ENCODE results near the gene ANK3. TPM values are rescaled to one million over a fixed set of nuclear protein-coding genes. Genes with fewer than 3 reads are reported as not detected.
A peak's percentile ranks its signal among the peaks of the same experiment; 100 is the strongest.

The ANK3 gene
- polyA plus RNA-seq, 4 donors = 9.9 to 81.4 (median 35.5) TPM

- Histone ChIP-seq H3K4me3 (ENCODE audit: low read depth in 1 of 3, low read length in 3 of 3) (no peak overlapping the region), H3K4me1 (ENCODE audit: control insufficient read depth in 3 of 3, insufficient read depth in 2 of 3, low read depth in 1 of 3, low read length in 2 of 3) (no peaks in the 10 kb centered on the region), H3K9me3 (ENCODE audit: control insufficient read depth in 2 of 2, insufficient read depth in 1 of 2, low read depth in 1 of 2, low read length in 1 of 2) (no peaks in the 10 kb centered on the region), H3K27me3 (ENCODE audit: control insufficient read depth in 3 of 3, insufficient read depth in 3 of 3, low read length in 3 of 3) (no peaks in the 10 kb centered on the region), H3K27ac (ENCODE audit: low read depth in 1 of 3, low read length in 2 of 3) (no peak overlapping the region), H3K36me3 (ENCODE audit: control insufficient read depth in 3 of 3, insufficient read depth in 2 of 3, low read depth in 1 of 3, low read length in 3 of 3) (no peaks in the 10 kb centered on the region)
- DNase-seq (peak in 1 of 2 donors; percentile 17), FAIRE-seq (no peak)
- 25 to 59% (median 39%) methylated on average over 1 of the region's 1 CpG for WGBS, 3 donors
These were observed 11.7 kb downstream of the ANK3 start for GRCh38 chr10:60377955-60378354.

GRCh38 chr10:60377042-60377352 lies 12.7 kb downstream of the ANK3 start:
- H3K9me3 ChIP-seq (ENCODE audit: control insufficient read depth in 2 of 2, insufficient read depth in 1 of 2, low read depth in 1 of 2, low read length in 1 of 2) = no peaks in the 10 kb centered on the region
- FAIRE-seq = no peak
- 42 to 59% (median 50%) methylated on average over 1 of the region's 1 CpG for WGBS, 3 donors

GRCh38 chr10:60376221-60377041 lies 13.2 kb downstream of the ANK3 start:
- 85 to 91% (median 86%) methylated on average over 6 of the region's 6 CpGs for WGBS, 3 donors
- Histone ChIP-seq H3K27ac (ENCODE audit: low read depth in 1 of 3, low read length in 2 of 3) (no peak overlapping the region), H3K36me3 (ENCODE audit: control insufficient read depth in 3 of 3, insufficient read depth in 2 of 3, low read depth in 1 of 3, low read length in 3 of 3) (no peaks in the 10 kb centered on the region), H3K9me3 (ENCODE audit: control insufficient read depth in 2 of 2, insufficient read depth in 1 of 2, low read depth in 1 of 2, low read length in 1 of 2) (no peaks in the 10 kb centered on the region), H3K27me3 (ENCODE audit: control insufficient read depth in 3 of 3, insufficient read depth in 3 of 3, low read length in 3 of 3) (no peaks in the 10 kb centered on the region), H3K4me3 (ENCODE audit: low read depth in 1 of 3, low read length in 3 of 3) (no peak overlapping the region), H3K4me1 (ENCODE audit: control insufficient read depth in 3 of 3, insufficient read depth in 2 of 3, low read depth in 1 of 3, low read length in 2 of 3) (no peaks in the 10 kb centered on the region)
- no peak for DNase-seq
- FAIRE-seq = no peak

More at GRCh38 chr10:60377042-60377352, 12.7 kb downstream of the ANK3 start:
- no peak for DNase-seq
- Histone ChIP-seq H3K27ac (ENCODE audit: low read depth in 1 of 3, low read length in 2 of 3) (no peak overlapping the region), H3K4me1 (ENCODE audit: control insufficient read depth in 3 of 3, insufficient read depth in 2 of 3, low read depth in 1 of 3, low read length in 2 of 3) (no peaks in the 10 kb centered on the region), H3K36me3 (ENCODE audit: control insufficient read depth in 3 of 3, insufficient read depth in 2 of 3, low read depth in 1 of 3, low read length in 3 of 3) (no peaks in the 10 kb centered on the region), H3K27me3 (ENCODE audit: control insufficient read depth in 3 of 3, insufficient read depth in 3 of 3, low read length in 3 of 3) (no peaks in the 10 kb centered on the region), H3K4me3 (ENCODE audit: low read depth in 1 of 3, low read length in 3 of 3) (no peak overlapping the region)

DNA sequence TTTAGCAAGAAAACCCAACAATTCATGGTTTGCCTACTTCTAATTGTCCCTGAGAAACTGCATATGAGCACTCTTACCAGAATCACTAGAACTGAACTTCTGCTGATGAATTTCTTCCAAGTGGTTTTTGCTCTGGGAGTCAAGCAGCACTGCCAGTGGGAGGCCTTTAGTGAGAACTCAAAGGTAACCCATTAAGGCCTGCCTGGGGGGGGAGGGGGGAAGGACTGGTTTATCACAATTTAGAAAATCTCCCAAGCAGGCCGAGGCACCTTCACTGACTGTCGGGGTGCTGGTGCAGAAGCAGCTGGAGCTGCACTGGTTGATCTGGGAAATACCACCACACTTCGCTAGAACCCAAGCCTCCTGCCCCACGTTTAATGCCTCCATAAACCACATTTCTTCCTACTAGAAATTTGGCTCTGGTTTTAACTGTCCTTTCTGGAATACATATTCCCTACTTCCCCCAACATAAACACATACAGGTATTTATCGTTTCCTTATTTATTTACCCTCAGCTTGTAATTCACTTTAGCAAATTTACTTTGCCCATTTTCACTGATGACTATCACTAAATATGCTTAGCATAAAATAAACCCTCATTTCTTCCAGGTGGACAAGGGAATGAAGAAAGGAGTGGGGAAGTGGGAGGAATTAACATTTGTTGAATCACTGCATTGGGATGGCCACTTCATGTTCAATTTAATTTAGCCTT lies 14.2 kb downstream of the ANK3 start:
- 89 to 93% (median 90%) methylated on average over 5 of the region's 5 CpGs for WGBS, 3 donors
- no peak for FAIRE-seq
- Histone ChIP-seq H3K4me3 (ENCODE audit: low read depth in 1 of 3, low read length in 3 of 3) (no peak overlapping the region), H3K4me1 (ENCODE audit: control insufficient read depth in 3 of 3, insufficient read depth in 2 of 3, low read depth in 1 of 3, low read length in 2 of 3) (no peaks in the 10 kb centered on the region), H3K27me3 (ENCODE audit: control insufficient read depth in 3 of 3, insufficient read depth in 3 of 3, low read length in 3 of 3) (no peaks in the 10 kb centered on the region), H3K9me3 (ENCODE audit: control insufficient read depth in 2 of 2, insufficient read depth in 1 of 2, low read depth in 1 of 2, low read length in 1 of 2) (no peaks in the 10 kb centered on the region), H3K36me3 (ENCODE audit: control insufficient read depth in 3 of 3, insufficient read depth in 2 of 3, low read depth in 1 of 3, low read length in 3 of 3) (no peaks in the 10 kb centered on the region), H3K27ac (ENCODE audit: low read depth in 1 of 3, low read length in 2 of 3) (no peak overlapping the region)
- no peak for DNase-seq

GRCh38 chr10:60374836-60375235 lies 14.8 kb downstream of the ANK3 start:
- Histone ChIP-seq H3K27me3 (ENCODE audit: control insufficient read depth in 3 of 3, insufficient read depth in 3 of 3, low read length in 3 of 3) (no peaks in the 10 kb centered on the region), H3K9me3 (ENCODE audit: control insufficient read depth in 2 of 2, insufficient read depth in 1 of 2, low read depth in 1 of 2, low read length in 1 of 2) (no peaks in the 10 kb centered on the region), H3K27ac (ENCODE audit: low read depth in 1 of 3, low read length in 2 of 3) (no peak overlapping the region), H3K36me3 (ENCODE audit: control insufficient read depth in 3 of 3, insufficient read depth in 2 of 3, low read depth in 1 of 3, low read length in 3 of 3) (no peaks in the 10 kb centered on the region), H3K4me1 (ENCODE audit: control insufficient read depth in 3 of 3, insufficient read depth in 2 of 3, low read depth in 1 of 3, low read length in 2 of 3) (no peaks in the 10 kb centered on the region), H3K4me3 (ENCODE audit: low read depth in 1 of 3, low read length in 3 of 3) (no peak overlapping the region)
- WGBS, 3 donors = 86 to 90% (median 88%) methylated on average over 3 of the region's 3 CpGs
- no peak for FAIRE-seq
- DNase-seq = no peak

DNA sequence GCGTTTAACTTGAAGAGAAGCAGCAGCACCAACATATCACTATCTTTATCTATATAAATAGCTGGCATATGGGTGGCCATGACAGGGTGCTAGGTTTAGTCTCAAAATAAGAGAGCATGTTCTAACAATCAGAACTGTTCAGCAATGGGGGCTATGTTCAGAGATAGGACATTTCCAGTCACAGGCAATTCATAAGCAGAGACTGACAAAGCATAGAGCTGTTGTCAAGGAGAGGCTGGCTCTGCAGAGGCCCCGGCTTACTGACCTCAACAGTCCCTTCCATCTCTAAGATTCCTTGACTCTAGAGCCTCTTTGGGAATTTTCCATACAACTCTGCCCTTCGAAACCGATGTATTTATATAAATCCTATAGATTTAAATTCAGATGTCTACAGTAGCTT lies 17.2 kb downstream of the ANK3 start:
- Histone ChIP-seq H3K27me3 (ENCODE audit: control insufficient read depth in 3 of 3, insufficient read depth in 3 of 3, low read length in 3 of 3) (no peaks in the 10 kb centered on the region), H3K9me3 (ENCODE audit: control insufficient read depth in 2 of 2, insufficient read depth in 1 of 2, low read depth in 1 of 2, low read length in 1 of 2) (no peaks in the 10 kb centered on the region), H3K4me3 (ENCODE audit: low read depth in 1 of 3, low read length in 3 of 3) (no peak overlapping the region), H3K36me3 (ENCODE audit: control insufficient read depth in 3 of 3, insufficient read depth in 2 of 3, low read depth in 1 of 3, low read length in 3 of 3) (no peaks in the 10 kb centered on the region), H3K27ac (ENCODE audit: low read depth in 1 of 3, low read length in 2 of 3) (no peak overlapping the region), H3K4me1 (ENCODE audit: control insufficient read depth in 3 of 3, insufficient read depth in 2 of 3, low read depth in 1 of 3, low read length in 2 of 3) (peaks cover 0 to 2% (median 0%) of the 10 kb centered on the region in 3 donors)
- FAIRE-seq = no peak
- 75 to 93% (median 92%) methylated on average over 4 of the region's 4 CpGs for WGBS, 3 donors
- DNase-seq = no peak

- Histone ChIP-seq H3K36me3 (ENCODE audit: control insufficient read depth in 3 of 3, insufficient read depth in 2 of 3, low read depth in 1 of 3, low read length in 3 of 3) (no peaks in the 10 kb centered on the region), H3K27ac (ENCODE audit: low read depth in 1 of 3, low read length in 2 of 3) (no peak overlapping the region), H3K4me3 (ENCODE audit: low read depth in 1 of 3, low read length in 3 of 3) (no peak overlapping the region), H3K4me1 (ENCODE audit: control insufficient read depth in 3 of 3, insufficient read depth in 2 of 3, low read depth in 1 of 3, low read length in 2 of 3) (peaks cover 0 to 3% (median 0%) of the 10 kb centered on the region in 3 donors), H3K27me3 (ENCODE audit: control insufficient read depth in 3 of 3, insufficient read depth in 3 of 3, low read length in 3 of 3) (no peaks in the 10 kb centered on the region), H3K9me3 (ENCODE audit: control insufficient read depth in 2 of 2, insufficient read depth in 1 of 2, low read depth in 1 of 2, low read length in 1 of 2) (no peaks in the 10 kb centered on the region)
- DNase-seq = no peak
- peak; percentile 15 for FAIRE-seq
- WGBS, 3 donors = 13 to 57% (median 27%) methylated on average over 2 of the region's 2 CpGs
These were observed 20.1 kb downstream of the ANK3 start for GRCh38 chr10:60369547-60369930.

- H3K9me3 ChIP-seq (ENCODE audit: control insufficient read depth in 2 of 2, insufficient read depth in 1 of 2, low read depth in 1 of 2, low read length in 1 of 2) = no peaks in the 10 kb centered on the region
- no peak overlapping the region for H3K27ac ChIP-seq (ENCODE audit: low read depth in 1 of 3, low read length in 2 of 3)
- 71 to 76% (median 75%) methylated on average over 5 of the region's 5 CpGs for WGBS, 3 donors
- H3K27me3 ChIP-seq (ENCODE audit: control insufficient read depth in 3 of 3, insufficient read depth in 3 of 3, low read length in 3 of 3) = no peaks in the 10 kb centered on the region
- FAIRE-seq (no peak), DNase-seq (no peak)
- H3K4me1 ChIP-seq (ENCODE audit: control insufficient read depth in 3 of 3, insufficient read depth in 2 of 3, low read depth in 1 of 3, low read length in 2 of 3) = peaks cover 0 to 3% (median 0%) of the 10 kb centered on the region in 3 donors
- H3K36me3 ChIP-seq (ENCODE audit: control insufficient read depth in 3 of 3, insufficient read depth in 2 of 3, low read depth in 1 of 3, low read length in 3 of 3) = no peaks in the 10 kb centered on the region
- no peak overlapping the region for H3K4me3 ChIP-seq (ENCODE audit: low read depth in 1 of 3, low read length in 3 of 3)
These were observed 20.7 kb downstream of the ANK3 start for GRCh38 chr10:60368875-60369546.

Data from small intestine (tissue), 7 donors.